NK-92 (cell line): ENCODE data around the gene MOV10L1.
"Not testable (repeated sequence)": the region's sequence is repeated elsewhere in the genome, so short reads cannot be mapped to it uniquely, and the experiment has no call there.

Source experiments
- DNase-seq: peaks from one replicate; lab custom pipeline; 2025; ENCODE audit not compliant: unreplicated experiment; lab: John Stamatoyannopoulos, UW

The MOV10L1 gene

DNA sequence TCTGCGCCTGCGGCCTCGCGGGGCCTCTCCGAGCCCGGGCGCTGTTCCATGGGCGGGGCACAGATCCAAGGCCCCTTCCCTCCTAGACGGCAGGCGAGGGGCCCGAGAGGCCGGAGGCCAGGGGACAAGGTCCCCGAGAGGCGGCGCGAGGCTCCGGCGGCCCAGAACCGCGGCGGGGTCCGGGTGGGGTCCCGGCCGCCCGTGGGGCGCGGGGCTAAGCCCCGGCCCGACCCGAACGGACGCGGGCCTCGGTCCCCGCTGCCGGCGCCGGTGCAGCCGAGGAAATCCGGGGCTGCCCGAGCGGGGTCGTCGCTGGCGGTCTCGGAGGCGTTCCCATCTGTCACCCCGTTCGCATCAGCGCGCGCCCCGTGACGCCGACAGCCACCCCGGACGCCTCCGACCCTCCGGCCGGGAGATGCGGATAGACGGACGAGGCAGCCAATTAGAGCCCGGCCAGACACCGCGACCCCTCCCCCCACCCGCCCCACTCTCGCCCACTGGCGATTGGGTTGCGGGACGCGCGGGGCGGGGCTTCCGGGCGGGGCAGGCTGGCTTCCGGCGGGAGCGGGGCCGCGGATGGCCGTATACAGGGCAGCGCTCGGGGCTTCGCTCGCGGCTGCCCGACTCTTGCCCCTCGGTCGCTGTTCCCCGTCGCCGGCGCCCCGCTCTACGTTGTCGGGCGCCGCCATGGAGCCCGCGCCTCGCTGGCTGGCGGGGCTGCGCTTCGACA is 110.8 kb downstream of the MOV10L1 start, which contains the start of gene SELENOO:
Gene SELENOO (plus strand): TSS at position 551 of the 730 bp plus-strand sequence. CDS start 26 bp downstream, at position 577.
- peak; percentile 39 for DNase-seq

DNA sequence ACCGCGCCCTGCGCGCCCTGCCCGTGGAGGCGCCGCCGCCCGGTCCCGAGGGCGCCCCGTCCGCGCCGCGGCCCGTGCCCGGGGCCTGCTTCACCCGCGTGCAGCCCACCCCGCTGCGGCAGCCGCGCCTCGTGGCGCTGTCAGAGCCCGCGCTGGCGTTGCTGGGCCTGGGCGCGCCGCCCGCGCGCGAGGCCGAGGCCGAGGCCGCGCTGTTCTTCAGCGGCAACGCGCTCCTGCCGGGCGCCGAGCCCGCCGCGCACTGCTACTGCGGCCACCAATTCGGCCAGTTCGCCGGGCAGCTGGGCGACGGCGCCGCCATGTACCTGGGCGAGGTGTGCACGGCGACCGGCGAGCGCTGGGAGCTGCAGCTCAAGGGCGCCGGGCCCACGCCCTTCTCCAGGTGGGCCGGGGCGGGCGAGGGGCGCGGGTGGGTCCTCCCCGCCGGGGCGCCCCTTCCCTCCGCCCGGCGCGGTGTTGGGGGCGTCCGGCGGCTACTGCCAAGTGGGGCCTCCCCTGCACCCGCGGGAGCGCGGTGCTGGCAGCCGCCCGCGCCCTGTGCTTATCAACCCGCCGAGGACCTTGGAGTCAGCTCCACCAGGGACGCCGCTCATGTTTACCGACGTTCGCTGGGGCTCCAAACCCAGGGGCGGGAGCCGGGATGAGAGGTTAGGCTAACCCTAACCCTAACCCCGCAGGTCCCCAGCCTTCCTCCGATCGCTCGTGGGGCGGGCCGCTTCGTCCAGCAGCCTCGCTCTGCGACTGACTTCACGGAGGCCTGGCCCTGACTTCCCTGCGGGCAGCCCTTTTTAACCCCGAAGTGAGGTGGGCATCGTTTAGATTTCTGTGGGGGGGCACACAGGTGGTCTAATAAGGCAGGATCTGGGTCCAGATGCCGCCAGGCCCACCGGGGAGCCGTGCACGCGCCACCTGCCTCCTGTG is 111.7 kb downstream of the MOV10L1 start:
- DNase-seq: no peak

DNA sequence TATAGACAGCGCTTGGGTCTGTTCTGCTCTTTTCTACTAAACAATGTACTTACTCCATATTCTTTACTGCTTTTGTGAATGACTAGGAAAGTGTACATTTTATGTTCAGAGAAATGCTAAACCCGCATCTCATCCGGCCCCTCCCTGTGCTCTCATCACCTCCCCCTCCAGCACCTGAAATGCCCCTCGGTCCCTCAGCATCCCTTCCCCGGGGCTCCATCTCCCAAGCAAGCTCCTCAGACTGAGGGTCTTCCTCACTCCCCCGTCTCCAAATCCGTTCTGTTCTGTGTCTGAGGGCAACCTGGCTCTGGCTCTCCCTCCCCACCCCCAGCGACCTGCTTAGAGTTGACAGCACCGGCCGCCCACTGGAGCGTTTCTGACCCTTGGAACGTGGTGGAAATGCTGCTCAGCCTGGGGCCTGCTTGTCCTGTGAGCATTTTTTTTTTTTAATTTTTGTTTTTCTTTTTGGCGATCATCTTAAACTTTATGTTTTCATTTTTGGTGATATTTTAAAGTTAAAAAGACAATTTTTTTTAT is 112.4 kb downstream of the MOV10L1 start:
- DNase-seq: no peak

DNA sequence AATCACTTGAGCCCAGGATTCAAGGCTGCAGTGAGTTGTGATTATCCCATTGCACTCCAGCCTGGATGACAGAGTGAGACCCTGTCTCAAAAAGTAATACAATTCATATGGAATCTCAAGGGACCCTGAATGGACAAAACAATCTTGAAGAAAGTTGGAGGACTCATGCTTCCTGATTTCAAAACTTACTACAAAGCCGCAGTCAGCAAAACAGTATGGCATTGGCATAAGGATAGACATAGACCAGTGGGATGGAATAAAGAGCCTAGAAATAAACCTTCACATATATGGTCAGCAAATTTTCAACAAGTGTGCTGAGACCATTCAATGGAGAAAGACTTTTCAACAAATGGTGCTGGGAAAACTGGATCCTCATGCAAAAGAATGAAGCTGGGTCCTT is 113.5 kb downstream of the MOV10L1 start:
- no peak for DNase-seq

DNA sequence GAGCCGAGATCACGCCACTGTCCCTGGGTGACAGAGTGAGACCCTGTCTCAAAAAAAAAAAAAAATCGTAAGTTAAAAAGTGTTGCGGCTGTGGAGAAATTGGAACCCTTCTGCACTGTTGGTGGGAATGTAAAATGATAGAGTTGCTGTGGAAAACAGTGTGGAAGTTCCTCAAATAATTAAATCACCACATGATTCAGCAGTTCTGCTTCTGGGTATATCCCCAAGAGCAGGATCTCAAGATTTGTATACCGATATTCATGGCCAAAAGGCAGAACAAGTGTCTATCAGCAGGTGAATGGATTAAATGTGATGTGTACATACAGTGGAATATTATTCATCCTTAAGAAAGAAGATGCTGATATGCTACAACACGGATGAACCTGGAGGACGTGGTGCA is 114.8 kb downstream of the MOV10L1 start:
- DNase-seq: no peak

DNA sequence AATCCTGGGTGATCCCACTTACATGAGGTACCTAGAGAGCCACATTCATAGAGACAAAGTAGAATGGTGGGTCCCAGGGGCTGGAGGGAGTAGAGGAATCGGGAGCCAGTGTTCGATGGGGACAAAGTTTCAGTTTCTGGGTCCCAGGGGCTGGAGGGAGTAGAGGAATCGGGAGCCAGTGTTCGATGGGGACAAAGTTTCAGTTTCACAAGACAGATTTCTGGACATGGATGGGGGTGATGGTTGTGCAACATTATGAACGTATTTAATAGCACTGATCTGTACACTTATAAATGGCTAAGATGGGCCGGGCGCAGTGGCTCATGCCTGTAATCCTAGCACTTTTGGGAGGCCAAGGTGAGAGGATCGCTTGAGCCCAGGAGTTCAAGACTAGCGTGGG is 115.2 kb downstream of the MOV10L1 start:
- not testable (repeated sequence) for DNase-seq

DNA sequence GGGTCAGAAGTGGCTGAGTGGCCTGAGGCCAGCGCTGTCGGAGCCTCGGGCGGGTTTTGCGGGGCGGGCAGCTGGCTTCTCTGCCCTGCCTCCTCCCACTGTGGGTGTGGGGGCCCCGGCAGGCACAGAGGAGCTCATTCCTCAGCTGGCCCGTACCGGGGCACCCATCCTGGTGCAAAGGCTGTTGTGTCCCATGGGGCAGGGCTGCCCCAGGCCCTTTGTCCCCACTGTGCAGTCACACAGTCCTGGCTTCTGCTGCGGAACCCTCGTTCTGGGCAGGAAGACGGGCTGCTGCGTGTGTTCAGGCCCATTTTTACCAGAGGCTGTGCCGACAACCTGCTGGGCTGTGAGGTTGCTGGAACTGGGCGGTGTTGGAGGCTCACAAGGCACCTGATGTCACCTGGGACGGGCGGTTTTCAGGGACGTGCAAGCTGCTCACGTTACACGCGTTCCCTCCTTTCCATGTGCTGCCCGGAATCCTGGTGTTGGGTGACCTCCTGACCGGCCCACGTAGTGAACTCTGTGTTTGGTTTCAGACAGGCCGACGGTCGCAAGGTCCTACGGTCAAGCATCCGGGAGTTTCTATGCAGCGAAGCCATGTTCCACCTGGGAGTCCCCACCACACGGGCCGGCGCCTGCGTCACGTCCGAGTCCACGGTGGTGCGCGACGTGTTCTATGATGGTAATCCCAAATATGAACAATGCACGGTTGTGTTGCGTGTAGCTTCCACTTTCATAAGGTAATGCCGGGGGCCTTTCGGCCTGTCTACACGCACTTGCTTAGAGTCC is 116.2 kb downstream of the MOV10L1 start:
- no peak for DNase-seq

DNA sequence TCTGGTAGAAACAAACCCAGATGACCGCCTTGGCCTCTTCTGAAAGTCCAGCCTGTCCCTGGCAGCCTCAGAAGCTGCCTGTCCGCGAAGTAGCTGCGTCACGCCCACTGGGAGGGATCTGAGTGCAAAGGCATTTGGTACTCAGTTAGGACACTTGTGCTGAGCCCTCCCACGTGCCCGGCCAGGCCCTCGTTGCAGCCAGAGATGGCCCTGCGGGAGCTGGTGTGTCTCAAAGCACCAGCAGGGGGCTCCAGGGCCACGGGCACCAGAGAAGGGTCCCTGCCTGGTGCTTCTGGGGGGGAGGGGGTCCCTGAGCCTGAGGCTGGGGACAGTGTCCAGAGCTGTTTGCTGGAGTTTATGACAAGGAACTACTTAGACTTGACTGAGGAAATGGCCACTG is 116.8 kb downstream of the MOV10L1 start:
- DNase-seq: no peak

DNA sequence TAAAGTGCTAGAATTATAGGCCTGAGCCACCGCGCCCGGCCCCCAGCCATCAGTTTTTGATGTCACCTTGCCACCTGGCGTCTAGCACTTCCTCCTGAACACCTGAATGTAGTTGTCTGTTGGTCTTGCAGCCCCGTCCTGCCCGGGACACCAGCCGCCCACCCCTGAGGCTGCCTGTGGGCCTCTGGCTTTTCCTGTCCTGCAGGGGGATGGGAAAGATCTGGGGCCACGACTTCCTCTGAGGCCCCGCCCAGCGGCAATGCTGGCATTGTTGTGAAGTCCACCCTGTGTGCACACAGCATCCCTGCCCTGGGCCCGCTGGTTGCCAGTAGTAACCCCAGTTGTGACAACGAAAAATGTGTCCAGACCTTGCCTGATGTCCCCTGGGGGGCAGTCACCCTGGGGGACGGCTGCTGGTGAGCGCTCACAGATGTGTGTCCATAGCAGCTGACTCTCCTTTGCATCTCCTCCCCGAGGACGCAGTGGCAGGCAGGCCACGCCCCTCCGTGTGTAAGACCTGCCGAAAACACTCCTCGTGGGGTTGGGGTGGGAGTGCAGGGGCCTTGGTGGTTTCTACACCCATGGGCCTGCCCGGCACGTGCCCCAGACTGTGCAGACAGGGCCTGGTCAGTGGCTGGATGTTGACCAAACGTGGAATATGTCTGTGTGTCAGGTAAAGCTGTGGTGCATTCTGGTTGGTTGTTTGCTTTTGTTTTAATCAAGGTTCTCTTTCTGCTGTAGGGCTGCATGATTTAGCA is 117.8 kb downstream of the MOV10L1 start:
- no peak for DNase-seq

DNA sequence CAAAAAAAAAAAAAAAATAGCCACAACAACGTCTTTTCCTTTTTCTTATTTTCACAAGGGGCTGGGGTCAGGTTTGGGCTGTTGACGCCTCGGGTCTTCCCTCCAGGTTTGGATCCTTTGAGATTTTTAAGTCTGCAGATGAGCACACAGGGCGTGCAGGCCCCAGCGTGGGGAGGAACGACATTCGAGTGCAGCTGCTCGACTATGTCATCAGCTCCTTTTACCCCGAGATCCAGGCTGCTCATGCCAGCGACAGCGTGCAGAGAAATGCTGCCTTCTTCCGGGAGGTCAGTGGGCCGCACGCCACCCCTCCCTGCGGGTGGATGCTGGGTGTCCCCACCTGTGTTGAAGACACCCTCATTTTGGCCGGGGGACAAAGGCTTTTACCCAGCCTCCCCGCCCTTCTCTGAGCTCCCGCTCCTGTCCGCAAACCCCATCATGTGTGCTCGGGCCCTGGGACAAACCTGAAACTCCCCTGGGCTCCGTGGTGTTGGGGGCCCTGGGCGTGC is 118.7 kb downstream of the MOV10L1 start:
- no peak for DNase-seq

DNA sequence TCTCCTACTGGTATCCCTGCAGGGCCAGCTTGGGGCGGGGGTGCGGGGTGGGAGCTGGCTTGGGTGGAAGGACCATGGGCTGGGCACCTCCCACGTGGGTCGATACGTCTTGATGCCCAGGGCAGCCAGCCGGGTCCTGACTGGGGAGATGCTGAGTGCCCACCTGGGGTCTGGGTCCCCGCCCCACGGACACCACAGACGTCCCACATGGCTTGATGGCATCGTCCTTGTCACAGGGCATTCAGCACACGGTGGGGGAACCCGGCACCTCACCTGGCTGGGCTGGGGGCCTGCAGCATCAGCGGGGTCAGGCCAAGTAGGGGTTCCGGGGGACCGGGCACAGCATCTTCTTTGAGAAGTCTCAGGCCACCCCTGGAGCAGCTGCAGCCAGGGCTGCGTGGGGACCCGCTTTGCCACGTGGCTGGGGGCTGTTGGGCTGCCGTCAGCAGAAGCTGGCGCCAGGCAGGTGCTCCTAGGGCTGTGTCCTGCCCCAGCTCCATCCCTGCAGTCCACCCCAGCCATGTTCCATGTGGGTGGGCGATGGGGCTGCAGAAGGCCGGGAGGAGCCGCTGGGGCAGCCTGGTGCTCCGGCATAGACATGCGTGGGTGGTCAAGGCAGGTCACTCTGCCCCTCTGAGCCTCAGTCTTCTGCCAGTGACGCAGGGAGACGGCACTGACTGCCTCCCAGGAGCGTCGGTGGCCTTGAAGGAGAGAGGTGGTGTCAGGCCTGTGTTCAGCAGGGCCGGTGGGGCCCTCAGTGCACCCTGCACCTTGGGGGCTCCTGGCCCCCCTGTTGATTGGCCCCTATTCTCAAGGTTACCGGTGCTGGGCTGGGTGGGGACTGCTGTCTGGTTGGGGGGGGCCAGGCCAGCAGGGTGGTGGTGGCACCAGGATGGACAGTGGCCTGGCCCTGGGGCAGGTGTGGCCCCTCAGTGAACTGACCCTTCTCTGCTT is 119.4 kb downstream of the MOV10L1 start:
- no peak for DNase-seq

DNA sequence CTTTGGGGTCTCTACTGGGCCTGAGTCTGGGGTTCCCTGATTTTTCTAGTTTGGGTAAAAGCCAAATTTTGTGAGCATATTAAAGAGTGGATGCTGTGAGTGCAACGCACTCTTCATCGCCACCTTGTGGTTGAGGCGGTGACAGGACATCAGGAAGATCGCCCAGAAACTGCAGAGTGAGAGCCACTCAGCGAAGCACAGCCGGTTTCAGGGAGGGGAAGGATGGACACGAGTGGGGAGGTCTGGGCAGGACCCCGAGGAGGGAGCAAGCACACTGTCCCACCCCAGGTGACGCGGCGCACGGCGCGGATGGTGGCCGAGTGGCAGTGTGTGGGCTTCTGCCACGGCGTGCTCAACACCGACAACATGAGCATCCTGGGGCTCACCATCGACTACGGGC is 120.1 kb downstream of the MOV10L1 start:
- no peak for DNase-seq

DNA sequence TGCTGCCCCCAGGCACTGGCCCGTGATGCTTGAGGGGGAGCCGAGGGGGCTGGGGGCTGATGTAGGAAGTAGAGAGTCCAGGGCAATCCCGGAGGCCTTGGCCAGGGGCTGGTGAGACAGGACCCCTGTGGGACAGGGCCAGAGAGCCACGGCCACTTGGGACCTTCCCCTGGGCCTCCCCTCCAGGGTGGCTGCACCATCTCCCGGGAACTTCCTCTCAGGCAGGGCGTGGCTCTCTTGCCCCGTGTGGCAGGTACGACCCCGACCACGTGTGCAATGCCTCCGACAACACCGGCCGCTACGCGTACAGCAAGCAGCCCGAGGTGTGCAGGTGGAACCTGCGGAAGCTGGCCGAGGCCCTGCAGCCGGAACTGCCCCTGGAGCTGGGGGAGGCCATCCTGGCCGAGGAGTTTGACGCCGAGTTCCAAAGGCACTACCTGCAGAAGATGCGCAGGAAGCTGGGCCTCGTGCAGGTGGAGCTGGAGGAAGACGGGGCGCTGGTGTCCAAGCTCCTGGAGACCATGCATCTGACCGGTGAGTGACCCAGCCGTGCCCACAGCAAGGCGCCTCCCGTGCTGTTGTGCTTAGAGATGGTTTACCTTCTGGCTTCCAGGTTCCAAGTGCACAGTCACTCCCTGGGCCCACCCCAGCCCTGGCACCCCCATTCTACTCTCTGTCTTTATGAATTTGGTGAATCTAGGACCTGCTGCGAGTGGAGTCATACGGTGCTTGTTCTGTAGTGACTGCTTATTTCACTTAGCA is 120.8 kb downstream of the MOV10L1 start:
- no peak for DNase-seq

DNA sequence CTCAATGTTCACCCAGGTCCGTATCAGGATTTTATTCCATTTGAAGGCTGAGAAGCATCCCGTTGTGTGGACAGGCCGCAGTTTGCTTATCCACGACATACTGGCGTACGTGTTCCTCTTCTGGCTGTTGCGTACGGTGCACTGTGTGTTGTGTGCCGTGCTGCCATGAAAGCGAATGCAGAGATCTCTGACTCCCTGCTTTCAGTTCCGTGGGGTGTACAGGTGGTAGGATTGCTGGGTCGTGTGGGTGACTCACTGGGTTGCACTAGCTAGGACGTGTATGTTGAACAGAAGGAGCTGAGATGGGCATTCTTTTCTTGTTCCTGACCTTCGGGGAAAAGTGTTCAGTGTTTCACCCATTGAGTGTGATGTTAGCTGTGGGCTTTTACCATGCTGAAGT is 121.3 kb downstream of the MOV10L1 start:
- no peak for DNase-seq
